GM13976 (cell line): Measurements from ENCODE around the gene FKBP2.

Experiments
- DNase-seq: peaks from one replicate; pipeline ENCODE4 v3.0.0; 2012; ENCODE audit warnings: low spot score
- CTCF ChIP-seq: IDR thresholded peaks from 2 replicates; pipeline ENCODE4 v1.5.1; 2012; ENCODE audit warnings: borderline replicate concordance, mild to moderate bottlenecking; ENCODE audit not compliant: insufficient read depth; ENCODE audit errors: extremely low read depth, missing control alignments, control extremely low read depth
- in situ Hi-C: fragments of 300-500 bp; cut with MboI; formaldehyde crosslinking; loops from one replicate; pipeline ENCODE4 v1.12.0; 2022; ENCODE audit warnings: low sequenced_read_pairs, mixed read lengths, inconsistent platforms; ENCODE audit not compliant: unreplicated experiment

FKBP2 gene

GRCh38 chr11:64232967-64233315 is 8.0 kb upstream of the FKBP2 start:
- no peak for TF ChIP-seq CTCF
- DNase-seq = no peak
- in situ Hi-C loops = no loop called here

- in situ Hi-C loops = no loop called here
Measured at GRCh38 chr11:64233913-64234586, 6.8 kb upstream of the FKBP2 start, which contains the start of gene VEGFB. VEGFB (plus strand) TSS chr11:64234584; CDS start chr11:64234834, 250 bp downstream.

GRCh38 chr11:64234647-64235379 is 6.1 kb upstream of the FKBP2 start:
- no peak for DNase-seq
- in situ Hi-C loops = no loop called here
- no peak for TF ChIP-seq CTCF

More at GRCh38 chr11:64233913-64234586, 6.8 kb upstream of the FKBP2 start, which contains the start of gene VEGFB:
- DNase-seq = peak; percentile 89
- no peak for TF ChIP-seq CTCF

GRCh38 chr11:64235437-64236161 is 5.3 kb upstream of the FKBP2 start:
- in situ Hi-C loops = no loop called here
- DNase-seq = no peak
- no peak for TF ChIP-seq CTCF

GRCh38 chr11:64237484-64237951 is 3.4 kb upstream of the FKBP2 start:
- no peak for TF ChIP-seq CTCF
- DNase-seq = no peak
- in situ Hi-C loops = no loop called here

- in situ Hi-C loops = no loop called here
- no peak for DNase-seq
- no peak for TF ChIP-seq CTCF
Measured at GRCh38 chr11:64238076-64238475, 2.8 kb upstream of the FKBP2 start.
